ENCODE measurements around the gene S100A7A.
A peak's percentile ranks its signal among the peaks of the same experiment; 100 is the strongest.

The S100A7A gene

DNA sequence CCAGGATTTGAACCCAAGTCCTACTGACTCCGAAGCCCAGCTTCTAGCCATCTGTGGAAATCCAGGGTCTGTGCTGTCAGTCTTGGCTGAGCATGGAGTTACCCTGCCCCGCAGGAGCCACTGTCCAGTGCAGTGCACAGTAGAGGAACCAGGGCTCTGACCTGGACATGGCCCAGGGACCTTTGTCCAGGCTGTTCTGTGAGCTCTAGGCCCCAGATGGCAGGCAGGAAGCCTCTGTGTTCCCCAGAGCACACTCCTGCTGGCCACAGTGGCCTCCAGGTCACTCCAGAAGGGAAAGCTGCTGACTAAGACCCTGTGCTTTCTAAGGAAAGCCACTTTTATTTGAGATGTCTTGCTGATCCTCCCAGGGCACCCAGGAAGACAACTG, 13.8 kb downstream of the S100A7A start:
- Histone ChIP-seq H3K27ac (ENCODE audit: extremely low read depth, low read depth, low read length) (no peak overlapping the region), H3K4me3 (ENCODE audit: low read depth, low read length) (no peak overlapping the region), H3K36me3 (ENCODE audit: control insufficient read depth in 2 of 2, insufficient read depth in 1 of 2, low read length in 2 of 2) (no peaks in the 10 kb centered on the region), H3K9me3 (ENCODE audit: control insufficient read depth, insufficient read depth, low read depth, low read length) (no peaks in the 10 kb centered on the region), H3K4me1 (ENCODE audit: control insufficient read depth, insufficient read depth, low read length) (no peaks in the 10 kb centered on the region)
- TF ChIP-seq ZNF311 (tag by site-specific recombination; IDR thresholded peaks at IDR 0.05; ENCODE audit: borderline replicate concordance), result no peak
- POLR2A ChIA-PET, result no interaction called here
- CTCF ChIA-PET, result no interaction called here

DNA sequence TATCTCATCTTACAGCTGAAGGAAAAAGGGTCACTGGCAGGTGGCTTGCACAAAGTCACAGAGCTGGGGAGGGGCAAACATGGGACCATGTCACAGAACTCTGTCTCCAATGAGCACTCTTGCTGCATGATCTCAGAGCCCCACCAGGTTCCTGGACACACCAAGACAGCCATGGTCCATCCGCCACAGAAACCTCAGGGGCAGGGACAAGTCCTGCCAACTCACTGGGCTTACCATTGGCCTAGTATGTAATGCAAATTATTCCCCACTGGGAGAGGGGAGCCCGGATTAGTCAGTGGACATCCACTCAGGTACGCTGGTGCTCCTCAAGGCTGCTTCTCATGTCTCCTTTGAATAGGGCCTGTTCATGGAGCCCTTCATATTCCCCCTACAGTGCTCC, 14.2 kb downstream of the S100A7A start:
- ChIA-PET CTCF (no interaction called here), POLR2A (no interaction called here)
- no peaks in the 10 kb centered on the region for H3K36me3 ChIP-seq (ENCODE audit: control insufficient read depth in 2 of 2, insufficient read depth in 1 of 2, low read length in 2 of 2)
- no peak for TF ChIP-seq ZIC2 (tag by site-specific recombination; IDR thresholded peaks at IDR 0.05)
- TF ChIP-seq, protein P1, sequence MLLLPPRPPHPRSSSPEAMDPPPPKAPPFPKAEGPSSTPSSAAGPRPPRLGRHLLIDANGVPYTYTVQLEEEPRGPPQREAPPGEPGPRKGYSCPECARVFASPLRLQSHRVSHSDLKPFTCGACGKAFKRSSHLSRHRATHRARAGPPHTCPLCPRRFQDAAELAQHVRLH (tag by site-specific recombination; IDR thresholded peaks at IDR 0.05), result no peak
- no peak for TF ChIP-seq OSR2 (tag by site-specific recombination; IDR thresholded peaks at IDR 0.05)
- H3K4me3 ChIP-seq (ENCODE audit: low read depth, low read length), result no peak overlapping the region
- no peak overlapping the region for H3K27ac ChIP-seq (ENCODE audit: extremely low read depth, low read depth, low read length)
- H3K9me3 ChIP-seq (ENCODE audit: control insufficient read depth, insufficient read depth, low read depth, low read length), result no peaks in the 10 kb centered on the region
- H3K4me1 ChIP-seq (ENCODE audit: control insufficient read depth, insufficient read depth, low read length), result no peaks in the 10 kb centered on the region

DNA sequence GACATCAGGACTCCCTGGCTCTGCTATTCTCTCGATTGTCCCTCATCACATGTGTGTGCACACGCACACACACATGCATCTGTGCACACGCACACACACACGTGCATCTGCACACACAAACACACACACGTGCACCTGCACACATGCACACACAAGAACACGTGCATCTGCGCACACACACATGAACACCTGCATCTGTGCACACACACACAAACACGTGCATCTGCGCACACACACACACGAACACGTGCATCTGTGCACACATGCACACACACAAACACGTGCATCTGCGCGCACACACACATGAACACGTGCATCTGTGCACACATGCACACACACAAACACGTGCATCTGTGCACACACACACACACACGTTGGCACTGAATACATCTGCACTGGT, 14.7 kb downstream of the S100A7A start:
- Histone ChIP-seq H3K4me3 (ENCODE audit: low read depth, low read length) (no peak overlapping the region), H3K9me3 (ENCODE audit: control insufficient read depth, insufficient read depth, low read depth, low read length) (no peaks in the 10 kb centered on the region), H3K4me1 (ENCODE audit: control insufficient read depth, insufficient read depth, low read length) (no peaks in the 10 kb centered on the region), H3K27ac (ENCODE audit: extremely low read depth, low read depth, low read length) (no peak overlapping the region), H3K36me3 (ENCODE audit: control insufficient read depth in 2 of 2, insufficient read depth in 1 of 2, low read length in 2 of 2) (no peaks in the 10 kb centered on the region)
- TF ChIP-seq ZNF266 (tag by site-specific recombination; IDR thresholded peaks at IDR 0.05; ENCODE audit: low read depth), result no peak
- TF ChIP-seq, protein P2, sequence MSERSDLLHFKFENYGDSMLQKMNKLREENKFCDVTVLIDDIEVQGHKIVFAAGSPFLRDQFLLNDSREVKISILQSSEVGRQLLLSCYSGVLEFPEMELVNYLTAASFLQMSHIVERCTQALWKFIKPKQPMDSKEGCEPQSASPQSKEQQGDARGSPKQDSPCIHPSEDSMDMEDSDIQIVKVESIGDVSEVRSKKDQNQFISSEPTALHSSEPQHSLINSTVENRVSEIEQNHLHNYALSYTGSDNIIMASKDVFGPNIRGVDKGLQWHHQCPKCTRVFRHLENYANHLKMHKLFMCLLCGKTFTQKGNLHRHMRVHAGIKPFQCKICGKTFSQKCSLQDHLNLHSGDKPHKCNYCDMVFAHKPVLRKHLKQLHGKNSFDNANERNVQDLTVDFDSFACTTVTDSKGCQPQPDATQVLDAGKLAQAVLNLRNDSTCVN (tag by site-specific recombination; optimal IDR thresholded peaks at IDR 0.05), result peak; percentile 15
- no peak for TF ChIP-seq ZNF629 (tag by site-specific recombination; IDR thresholded peaks at IDR 0.05)
- no peak for TF ChIP-seq ZNF211 (tag by site-specific recombination; IDR thresholded peaks at IDR 0.05; ENCODE audit: low read depth)
- no peak for TF ChIP-seq ZFP37 (tag by site-specific recombination; IDR thresholded peaks at IDR 0.05)
- TF ChIP-seq SP2 (tag by site-specific recombination; IDR thresholded peaks at IDR 0.05), result no peak
- TF ChIP-seq, protein P3, sequence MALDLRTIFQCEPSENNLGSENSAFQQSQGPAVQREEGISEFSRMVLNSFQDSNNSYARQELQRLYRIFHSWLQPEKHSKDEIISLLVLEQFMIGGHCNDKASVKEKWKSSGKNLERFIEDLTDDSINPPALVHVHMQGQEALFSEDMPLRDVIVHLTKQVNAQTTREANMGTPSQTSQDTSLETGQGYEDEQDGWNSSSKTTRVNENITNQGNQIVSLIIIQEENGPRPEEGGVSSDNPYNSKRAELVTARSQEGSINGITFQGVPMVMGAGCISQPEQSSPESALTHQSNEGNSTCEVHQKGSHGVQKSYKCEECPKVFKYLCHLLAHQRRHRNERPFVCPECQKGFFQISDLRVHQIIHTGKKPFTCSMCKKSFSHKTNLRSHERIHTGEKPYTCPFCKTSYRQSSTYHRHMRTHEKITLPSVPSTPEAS (tag by site-specific recombination; IDR thresholded peaks at IDR 0.05), result peak; percentile 95
- TF ChIP-seq, protein P4, sequence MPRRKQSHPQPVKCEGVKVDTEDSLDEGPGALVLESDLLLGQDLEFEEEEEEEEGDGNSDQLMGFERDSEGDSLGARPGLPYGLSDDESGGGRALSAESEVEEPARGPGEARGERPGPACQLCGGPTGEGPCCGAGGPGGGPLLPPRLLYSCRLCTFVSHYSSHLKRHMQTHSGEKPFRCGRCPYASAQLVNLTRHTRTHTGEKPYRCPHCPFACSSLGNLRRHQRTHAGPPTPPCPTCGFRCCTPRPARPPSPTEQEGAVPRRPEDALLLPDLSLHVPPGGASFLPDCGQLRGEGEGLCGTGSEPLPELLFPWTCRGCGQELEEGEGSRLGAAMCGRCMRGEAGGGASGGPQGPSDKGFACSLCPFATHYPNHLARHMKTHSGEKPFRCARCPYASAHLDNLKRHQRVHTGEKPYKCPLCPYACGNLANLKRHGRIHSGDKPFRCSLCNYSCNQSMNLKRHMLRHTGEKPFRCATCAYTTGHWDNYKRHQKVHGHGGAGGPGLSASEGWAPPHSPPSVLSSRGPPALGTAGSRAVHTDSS (tag by site-specific recombination; IDR thresholded peaks at IDR 0.05), result no peak
- TF ChIP-seq ZNF549 (tag by site-specific recombination; IDR thresholded peaks at IDR 0.05), result no peak
- ChIA-PET CTCF (no interaction called here), POLR2A (no interaction called here)

DNA sequence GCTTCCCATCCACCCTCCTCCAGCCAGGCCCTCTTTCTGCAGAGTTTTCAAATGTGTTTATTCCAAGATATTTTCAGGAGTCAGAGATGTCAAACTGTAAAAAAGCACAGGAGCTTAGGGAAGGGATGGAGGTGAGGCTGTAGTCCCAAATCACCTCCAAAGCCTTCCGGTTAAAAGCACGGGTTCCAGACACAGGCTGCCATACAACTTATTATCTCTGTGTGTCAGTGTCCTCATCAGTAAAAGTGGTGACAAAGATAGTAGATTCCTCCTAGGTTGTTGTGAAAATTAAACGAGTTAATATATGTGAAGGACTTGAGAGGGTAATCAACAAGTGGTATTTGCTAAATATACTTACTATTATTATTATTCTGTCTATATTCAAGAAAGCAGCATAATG, 15.1 kb downstream of the S100A7A start:
- Histone ChIP-seq H3K9me3 (ENCODE audit: control insufficient read depth, insufficient read depth, low read depth, low read length) (no peaks in the 10 kb centered on the region), H3K4me1 (ENCODE audit: control insufficient read depth, insufficient read depth, low read length) (no peaks in the 10 kb centered on the region), H3K27ac (ENCODE audit: extremely low read depth, low read depth, low read length) (no peak overlapping the region), H3K36me3 (ENCODE audit: control insufficient read depth in 2 of 2, insufficient read depth in 1 of 2, low read length in 2 of 2) (no peaks in the 10 kb centered on the region), H3K4me3 (ENCODE audit: low read depth, low read length) (no peak overlapping the region)
- CTCF ChIA-PET, result no interaction called here
- no peak for TF ChIP-seq ZFP3 (tag by site-specific recombination; IDR thresholded peaks at IDR 0.05; ENCODE audit: low read depth)
- TF ChIP-seq ZNF350 (tag by site-specific recombination; IDR thresholded peaks at IDR 0.05), result no peak
- no peak for TF ChIP-seq TCF7L2 (IDR thresholded peaks at IDR 0.05; ENCODE audit: borderline replicate concordance, low read depth, low read length)
- TF ChIP-seq, protein P5, sequence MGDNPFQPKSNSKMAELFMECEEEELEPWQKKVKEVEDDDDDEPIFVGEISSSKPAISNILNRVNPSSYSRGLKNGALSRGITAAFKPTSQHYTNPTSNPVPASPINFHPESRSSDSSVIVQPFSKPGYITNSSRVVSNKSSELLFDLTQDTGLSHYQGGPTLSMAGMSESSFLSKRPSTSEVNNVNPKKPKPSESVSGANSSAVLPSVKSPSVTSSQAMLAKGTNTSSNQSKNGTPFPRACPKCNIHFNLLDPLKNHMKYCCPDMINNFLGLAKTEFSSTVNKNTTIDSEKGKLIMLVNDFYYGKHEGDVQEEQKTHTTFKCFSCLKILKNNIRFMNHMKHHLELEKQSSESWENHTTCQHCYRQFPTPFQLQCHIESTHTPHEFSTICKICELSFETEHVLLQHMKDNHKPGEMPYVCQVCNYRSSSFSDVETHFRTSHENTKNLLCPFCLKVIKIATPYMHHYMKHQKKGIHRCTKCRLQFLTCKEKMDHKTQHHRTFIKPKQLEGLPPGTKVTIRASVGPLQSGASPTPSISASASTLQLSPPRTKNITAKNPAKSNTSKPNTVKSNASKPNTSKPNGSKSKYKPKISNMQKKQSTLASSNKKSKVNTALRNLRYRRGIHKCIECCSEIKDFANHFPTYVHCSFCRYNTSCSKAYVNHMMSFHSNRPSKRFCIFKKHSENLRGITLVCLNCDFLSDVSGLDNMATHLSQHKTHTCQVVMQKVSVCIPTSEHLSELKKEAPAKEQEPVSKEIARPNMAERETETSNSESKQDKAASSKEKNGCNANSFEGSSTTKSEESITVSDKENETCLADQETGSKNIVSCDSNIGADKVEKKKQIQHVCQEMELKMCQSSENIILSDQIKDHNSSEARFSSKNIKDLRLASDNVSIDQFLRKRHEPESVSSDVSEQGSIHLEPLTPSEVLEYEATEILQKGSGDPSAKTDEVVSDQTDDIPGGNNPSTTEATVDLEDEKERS (tag by site-specific recombination; IDR thresholded peaks at IDR 0.05), result no peak
- TF ChIP-seq, protein P6, sequence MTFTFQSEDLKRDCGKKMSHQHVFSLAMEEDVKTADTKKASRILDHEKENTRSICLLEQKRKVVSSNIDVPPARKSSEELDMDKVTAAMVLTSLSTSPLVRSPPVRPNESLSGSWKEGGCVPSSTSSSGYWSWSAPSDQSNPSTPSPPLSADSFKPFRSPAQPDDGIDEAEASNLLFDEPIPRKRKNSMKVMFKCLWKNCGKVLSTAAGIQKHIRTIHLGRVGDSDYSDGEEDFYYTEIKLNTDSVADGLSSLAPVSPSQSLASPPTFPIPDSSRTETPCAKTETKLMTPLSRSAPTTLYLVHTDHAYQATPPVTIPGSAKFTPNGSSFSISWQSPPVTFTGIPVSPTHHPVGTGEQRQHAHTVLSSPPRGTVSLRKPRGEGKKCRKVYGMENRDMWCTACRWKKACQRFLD (tag by site-specific recombination; IDR thresholded peaks at IDR 0.05), result no peak
- POLR2A ChIA-PET, result no interaction called here

Data from HEK293 (cell line).